ENCODE results near the gene KLHL12. TPM values are rescaled to one million over a fixed set of nuclear protein-coding genes. Genes with fewer than 3 reads are reported as not detected.
A peak's percentile ranks its signal among the peaks of the same experiment; 100 is the strongest.

KLHL12 gene
- polyA plus RNA-seq, 1 donor (not counting 4 experiments of a cell fraction or from before 2014, with no cell fraction given): 32.3 TPM

DNA sequence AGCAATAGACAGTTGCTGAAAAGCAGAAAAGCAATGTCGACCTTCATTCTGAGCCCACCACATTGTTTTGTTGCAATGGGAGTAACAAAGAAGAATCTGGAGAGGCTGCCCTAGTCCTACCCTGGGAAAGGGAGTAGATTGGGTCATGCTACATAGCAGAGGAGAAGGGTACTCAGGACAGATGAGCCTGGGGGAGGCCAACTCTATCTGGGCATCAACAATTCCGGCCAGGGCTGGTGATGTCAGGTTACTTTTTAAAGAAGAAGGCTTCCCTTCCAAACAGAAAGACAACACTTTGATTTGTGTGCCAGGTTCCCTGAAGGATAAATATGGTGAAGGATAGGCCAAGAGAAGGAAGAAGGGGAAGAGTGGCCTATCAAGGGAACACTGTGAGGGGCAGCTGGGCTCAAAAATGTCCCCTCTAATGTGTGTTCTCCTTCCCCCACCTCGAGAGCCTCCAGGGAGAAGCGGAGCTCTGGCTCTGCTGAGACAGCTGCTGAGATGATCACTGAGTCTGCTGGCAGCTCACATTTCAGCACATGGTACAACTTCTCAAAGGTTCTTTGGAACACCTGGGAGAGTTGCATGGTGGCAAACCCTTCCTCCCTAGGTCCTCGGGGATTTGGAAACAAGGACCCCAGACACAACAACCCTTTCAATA lies 34.3 kb upstream of the KLHL12 start:
- H3K27ac ChIP-seq (ENCODE audit: control insufficient read depth, insufficient read depth, low read length): no peak overlapping the region
- H3K9me1 ChIP-seq (ENCODE audit: control insufficient read depth, extremely low read depth, insufficient read depth, low read length): peaks cover 3% of the 10 kb centered on the region
- no peaks in the 10 kb centered on the region for H4K20me1 ChIP-seq (ENCODE audit: control insufficient read depth, extremely low read depth, insufficient read depth, low read length)
- no peak overlapping the region for H3K9ac ChIP-seq (ENCODE audit: control insufficient read depth, extremely low read depth, insufficient read depth, low read length)
- peaks cover 28% of the 10 kb centered on the region for H3K79me2 ChIP-seq (ENCODE audit: control insufficient read depth, insufficient read depth, low read length)
- DNase-seq (ENCODE audit: low read depth, low spot score) (no peak), FAIRE-seq (no peak)
- H3K9me3 ChIP-seq (ENCODE audit: control insufficient read depth, low read depth, low read length): no peaks in the 10 kb centered on the region
- H3K4me2 ChIP-seq (ENCODE audit: control insufficient read depth, extremely low read depth, insufficient read depth, low read depth, low read length): no peak overlapping the region
- H3K27me3 ChIP-seq (ENCODE audit: control insufficient read depth, extremely low read depth, insufficient read depth, low read length): no peaks in the 10 kb centered on the region
- dilution Hi-C loops (cut with MboI; ENCODE audit: extremely low pct_ligation_motif_present, low sequenced_read_pairs): no loop called here
- H3K4me3 ChIP-seq (ENCODE audit: control insufficient read depth in 2 of 3, extremely low read depth in 1 of 3, insufficient read depth in 2 of 3, low read depth in 1 of 3, low read length in 3 of 3): no peak overlapping the region
- peaks cover 46% of the 10 kb centered on the region for H3K4me1 ChIP-seq (ENCODE audit: control insufficient read depth, extremely low read depth, insufficient read depth, low read length)
- TF ChIP-seq EZH2 (IDR thresholded peaks at IDR 0.05; ENCODE audit: low read length): no peak
- TF ChIP-seq, protein P1, sequence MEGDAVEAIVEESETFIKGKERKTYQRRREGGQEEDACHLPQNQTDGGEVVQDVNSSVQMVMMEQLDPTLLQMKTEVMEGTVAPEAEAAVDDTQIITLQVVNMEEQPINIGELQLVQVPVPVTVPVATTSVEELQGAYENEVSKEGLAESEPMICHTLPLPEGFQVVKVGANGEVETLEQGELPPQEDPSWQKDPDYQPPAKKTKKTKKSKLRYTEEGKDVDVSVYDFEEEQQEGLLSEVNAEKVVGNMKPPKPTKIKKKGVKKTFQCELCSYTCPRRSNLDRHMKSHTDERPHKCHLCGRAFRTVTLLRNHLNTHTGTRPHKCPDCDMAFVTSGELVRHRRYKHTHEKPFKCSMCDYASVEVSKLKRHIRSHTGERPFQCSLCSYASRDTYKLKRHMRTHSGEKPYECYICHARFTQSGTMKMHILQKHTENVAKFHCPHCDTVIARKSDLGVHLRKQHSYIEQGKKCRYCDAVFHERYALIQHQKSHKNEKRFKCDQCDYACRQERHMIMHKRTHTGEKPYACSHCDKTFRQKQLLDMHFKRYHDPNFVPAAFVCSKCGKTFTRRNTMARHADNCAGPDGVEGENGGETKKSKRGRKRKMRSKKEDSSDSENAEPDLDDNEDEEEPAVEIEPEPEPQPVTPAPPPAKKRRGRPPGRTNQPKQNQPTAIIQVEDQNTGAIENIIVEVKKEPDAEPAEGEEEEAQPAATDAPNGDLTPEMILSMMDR (optimal IDR thresholded peaks at IDR 0.05 in 1 of 3, IDR thresholded peaks at IDR 0.05 in 1 of 3, conservative IDR thresholded peaks at IDR 0.05 in 1 of 3; ENCODE audit: extremely low read depth in 1 of 3, insufficient read depth in 2 of 3, low read length in 3 of 3): no peak
- no peak overlapping the region for H2AFZ ChIP-seq (ENCODE audit: control insufficient read depth, low read length)
- H3K36me3 ChIP-seq (ENCODE audit: control insufficient read depth in 2 of 2, extremely low read depth in 1 of 2, insufficient read depth in 2 of 2, low read length in 2 of 2): peaks cover 22 to 33% of the 10 kb centered on the region in 2 experiments

DNA sequence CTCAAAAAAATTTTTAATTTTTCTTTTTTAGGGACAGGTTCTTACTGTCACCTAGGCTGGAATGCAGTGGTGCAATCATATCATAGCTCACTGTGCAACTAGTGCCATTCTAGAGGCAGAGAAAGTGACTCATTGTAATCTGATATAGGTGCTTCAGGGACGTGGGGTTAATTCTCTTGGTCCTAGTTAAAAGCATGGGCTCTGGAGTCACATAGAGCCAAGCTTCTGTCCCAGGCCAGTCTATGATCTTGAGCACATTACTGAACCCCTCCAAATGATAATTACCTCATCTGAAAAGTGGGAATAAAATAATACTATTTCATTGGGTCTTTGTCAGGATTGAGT lies 32.2 kb upstream of the KLHL12 start:
- FAIRE-seq: no peak
- TF ChIP-seq, protein P1 (optimal IDR thresholded peaks at IDR 0.05 in 1 of 3, IDR thresholded peaks at IDR 0.05 in 1 of 3, conservative IDR thresholded peaks at IDR 0.05 in 1 of 3; ENCODE audit: extremely low read depth in 1 of 3, insufficient read depth in 2 of 3, low read length in 3 of 3): no peak
- no peak for TF ChIP-seq EZH2 (IDR thresholded peaks at IDR 0.05; ENCODE audit: low read length)
- Histone ChIP-seq H3K9ac (ENCODE audit: control insufficient read depth, extremely low read depth, insufficient read depth, low read length) (no peak overlapping the region), H3K4me1 (ENCODE audit: control insufficient read depth, extremely low read depth, insufficient read depth, low read length) (peaks cover 48% of the 10 kb centered on the region), H3K4me3 (ENCODE audit: control insufficient read depth in 2 of 3, extremely low read depth in 1 of 3, insufficient read depth in 2 of 3, low read depth in 1 of 3, low read length in 3 of 3) (no peak overlapping the region), H3K27ac (ENCODE audit: control insufficient read depth, insufficient read depth, low read length) (peak overlapping the region; percentile 77), H4K20me1 (ENCODE audit: control insufficient read depth, extremely low read depth, insufficient read depth, low read length) (no peaks in the 10 kb centered on the region), H2AFZ (ENCODE audit: control insufficient read depth, low read length) (no peak overlapping the region), H3K27me3 (ENCODE audit: control insufficient read depth, extremely low read depth, insufficient read depth, low read length) (no peaks in the 10 kb centered on the region), H3K79me2 (ENCODE audit: control insufficient read depth, insufficient read depth, low read length) (peaks cover 39% of the 10 kb centered on the region), H3K9me1 (ENCODE audit: control insufficient read depth, extremely low read depth, insufficient read depth, low read length) (peaks cover 3% of the 10 kb centered on the region), H3K9me3 (ENCODE audit: control insufficient read depth, low read depth, low read length) (no peaks in the 10 kb centered on the region), H3K4me2 (ENCODE audit: control insufficient read depth, extremely low read depth, insufficient read depth, low read depth, low read length) (peak overlapping the region; percentile 81), H3K36me3 (ENCODE audit: control insufficient read depth in 2 of 2, extremely low read depth in 1 of 2, insufficient read depth in 2 of 2, low read length in 2 of 2) (peaks cover 21 to 28% of the 10 kb centered on the region in 2 experiments)
- no peak for DNase-seq (ENCODE audit: low read depth, low spot score)
- dilution Hi-C loops (cut with MboI; ENCODE audit: extremely low pct_ligation_motif_present, low sequenced_read_pairs): no loop called here
